Stimulated activated CD8-positive, alpha-beta memory T cell treated with anti-CD3 and anti-CD28 coated beads, Interleukin-2, amount 100 ng/mL, for 1 hour (primary cell): Measurements from ENCODE around the gene ARSA.
"Not testable (repeated sequence)": the region's sequence is repeated elsewhere in the genome, so short reads cannot be mapped to it uniquely, and the experiment has no call there.

Source experiments
- DNase-seq, 2 donors: peaks; one replicate each; pipeline ENCODE4 v3.0.0-alpha.2; 2020; ENCODE audit warnings: low read depth in 2 of 2

Gene ARSA

GRCh38 chr22:50621948-50622722 lies 5.8 kb downstream of the ARSA start:
- no peak for DNase-seq

GRCh38 chr22:50621356-50621880 lies 6.5 kb downstream of the ARSA start:
- no peak for DNase-seq

DNA sequence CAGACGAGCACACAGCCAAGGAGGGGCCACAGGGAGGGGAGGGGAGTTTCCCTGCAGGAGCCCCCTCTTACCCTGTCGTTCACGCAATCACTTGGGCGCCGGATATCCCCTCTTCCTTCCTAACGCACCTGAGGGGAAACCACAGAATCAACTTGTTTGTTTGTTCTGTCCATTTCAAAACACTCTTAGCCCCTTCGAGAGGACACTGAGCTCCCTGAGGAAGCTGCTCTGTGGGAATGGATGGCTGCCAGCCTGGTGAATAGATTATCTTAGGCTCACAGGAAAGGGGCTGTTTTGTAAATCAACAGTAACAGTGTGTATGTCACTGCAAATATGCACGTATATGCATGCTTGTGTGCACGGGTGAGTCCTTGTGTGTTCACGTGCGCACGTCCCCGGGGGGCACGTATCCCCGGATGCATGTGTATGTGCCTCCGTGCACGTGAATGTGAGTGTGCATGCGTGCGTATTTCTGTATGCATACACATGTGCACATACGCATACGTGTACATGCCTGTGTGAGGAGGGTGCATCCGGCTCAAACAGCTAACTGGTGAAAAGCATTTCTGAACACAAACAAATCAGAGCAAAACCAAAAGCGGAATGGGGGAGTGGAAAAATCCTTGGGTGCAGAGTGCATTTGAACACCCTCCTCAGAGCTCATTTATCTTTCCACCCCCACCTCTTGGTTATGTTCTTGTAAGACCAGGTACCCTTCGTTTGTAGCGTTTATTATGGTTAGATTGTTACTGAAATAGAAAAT lies 7.2 kb downstream of the ARSA start:
- peak in 1 of 2 donors; percentile 64 for DNase-seq

GRCh38 chr22:50614296-50614695 lies 13.7 kb downstream of the ARSA start:
- DNase-seq, result not testable (repeated sequence)

DNA sequence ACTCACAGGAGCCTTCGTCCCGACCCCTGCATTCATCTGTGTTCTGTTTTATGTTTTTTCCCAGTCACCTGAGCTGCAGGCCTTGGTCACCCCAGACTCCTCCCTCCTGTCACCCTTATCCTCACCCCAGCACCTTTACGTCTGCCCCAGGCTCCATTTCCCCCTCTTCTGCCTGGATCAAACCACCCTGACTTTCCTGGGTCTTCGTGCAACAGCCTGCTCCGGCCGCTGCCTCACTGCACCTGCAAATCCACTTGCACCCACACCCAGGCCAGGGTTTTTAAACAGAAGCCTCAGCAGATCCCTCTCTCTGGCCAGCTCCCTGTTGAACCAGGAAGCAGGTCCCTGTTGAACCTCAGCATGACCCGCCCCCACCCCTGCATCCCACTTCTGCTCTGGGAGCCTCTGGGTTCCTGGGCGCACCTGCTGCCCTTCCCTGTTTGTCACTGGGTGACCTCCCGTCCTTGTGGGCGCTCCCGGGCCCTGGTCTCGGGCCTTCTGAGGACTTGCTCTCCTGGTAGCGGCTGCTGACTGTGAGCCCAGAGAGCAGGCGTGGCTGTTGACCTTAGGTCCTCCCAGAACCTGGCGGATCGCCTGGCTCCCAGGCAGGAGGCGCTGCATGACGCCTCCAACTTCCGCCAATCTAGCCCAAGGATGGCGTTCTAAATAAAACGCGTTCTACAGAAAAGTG lies 14.5 kb downstream of the ARSA start:
- no peak for DNase-seq

- DNase-seq, result no peak
Observed at GRCh38 chr22:50612528-50613221, 15.3 kb downstream of the ARSA start.

DNA sequence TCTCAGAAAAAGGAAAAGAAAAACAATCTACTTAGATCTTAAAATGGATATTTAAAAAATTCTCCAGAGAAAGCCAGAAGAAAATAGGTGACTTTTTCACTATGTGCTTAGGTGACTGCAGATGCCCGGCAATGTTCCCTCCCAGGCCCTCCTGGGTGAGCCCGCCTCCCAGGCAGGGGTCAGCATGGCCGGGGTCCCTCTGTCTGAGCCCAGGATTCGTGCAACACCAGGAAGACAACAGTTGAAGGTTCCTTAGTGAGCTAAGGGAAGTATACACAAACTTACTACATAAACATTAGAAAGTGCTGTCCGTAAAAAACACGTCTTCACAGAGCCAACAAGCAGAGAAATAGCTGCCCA lies 15.8 kb downstream of the ARSA start:
- no peak for DNase-seq

DNA sequence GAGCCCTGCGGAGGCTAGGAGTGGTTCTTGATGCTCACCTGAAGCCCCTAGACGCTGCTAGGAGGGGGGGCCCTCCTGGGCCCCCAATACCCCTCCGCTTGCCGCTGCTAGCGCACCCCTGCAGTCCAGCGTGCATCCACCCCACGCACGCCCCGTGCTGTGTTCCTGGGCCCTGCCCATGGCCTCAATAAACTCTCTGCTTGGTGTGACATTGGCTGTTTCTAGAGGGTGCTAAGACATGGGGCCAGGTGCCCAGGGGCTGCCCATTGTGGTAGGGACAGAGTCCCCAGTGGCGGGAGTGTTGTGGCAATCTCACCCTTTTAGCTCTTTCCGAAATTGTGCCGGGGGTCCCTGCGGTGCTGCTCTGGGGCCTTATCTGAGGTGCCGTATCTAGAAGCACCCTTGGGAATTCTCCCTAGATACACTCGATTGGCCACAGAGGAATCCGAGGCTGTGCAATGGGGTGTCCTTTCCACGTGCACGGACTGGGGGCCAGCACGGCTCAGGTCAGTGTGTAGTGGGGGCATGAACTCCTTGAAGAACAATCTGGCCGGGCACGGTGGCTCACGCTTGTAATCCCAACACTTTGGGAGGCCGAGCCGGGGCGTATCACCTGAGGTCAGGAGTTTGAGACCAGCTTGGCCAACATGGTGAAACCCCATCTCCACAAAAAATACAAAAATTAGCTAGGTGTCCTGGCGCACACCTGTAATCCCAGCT lies 16.5 kb downstream of the ARSA start:
- no peak for DNase-seq

DNA sequence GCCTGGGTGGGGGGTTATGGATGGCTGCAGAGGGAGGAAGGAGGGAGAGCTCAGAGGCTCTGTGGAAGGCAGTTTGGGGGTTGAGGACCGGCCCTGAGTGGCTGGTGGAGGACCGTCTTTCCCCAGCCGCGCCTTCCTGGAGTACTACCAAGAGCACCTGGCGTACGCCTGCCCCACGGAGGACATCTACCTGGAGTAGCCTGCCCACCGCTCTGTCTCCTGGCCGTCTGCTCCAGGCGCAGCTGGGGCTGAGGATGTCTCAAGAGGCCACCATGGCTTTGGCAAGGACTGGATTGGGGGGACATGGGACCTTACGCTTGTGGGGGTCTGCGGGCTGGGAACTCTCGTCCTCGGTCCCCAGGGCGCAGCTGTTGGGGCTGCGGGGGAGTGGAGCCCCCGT lies 17.4 kb downstream of the ARSA start:
- no peak for DNase-seq

DNA sequence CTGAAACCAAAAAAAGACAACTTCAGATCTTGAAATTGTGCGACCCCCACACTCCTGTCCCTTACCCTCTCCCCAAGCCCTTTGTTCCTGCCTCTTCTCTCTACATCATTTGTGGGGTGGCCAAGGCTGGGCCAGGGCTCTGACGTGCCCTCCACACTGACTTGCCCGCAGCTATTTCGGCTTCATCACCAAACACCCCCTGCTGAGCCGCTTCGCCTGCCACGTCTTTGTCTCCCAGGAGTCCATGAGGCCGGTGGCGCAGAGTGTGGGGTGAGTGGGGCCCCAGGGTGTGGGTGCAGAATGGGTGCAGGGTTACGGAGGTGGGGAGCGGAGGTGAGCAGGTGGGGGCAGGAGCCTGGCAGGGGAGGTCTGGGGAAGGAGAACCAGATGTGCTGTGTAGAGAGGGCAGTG lies 17.9 kb downstream of the ARSA start:
- DNase-seq, result no peak

- DNase-seq, result no peak
Observed at GRCh38 chr22:50609599-50609998, 18.4 kb downstream of the ARSA start.

DNA sequence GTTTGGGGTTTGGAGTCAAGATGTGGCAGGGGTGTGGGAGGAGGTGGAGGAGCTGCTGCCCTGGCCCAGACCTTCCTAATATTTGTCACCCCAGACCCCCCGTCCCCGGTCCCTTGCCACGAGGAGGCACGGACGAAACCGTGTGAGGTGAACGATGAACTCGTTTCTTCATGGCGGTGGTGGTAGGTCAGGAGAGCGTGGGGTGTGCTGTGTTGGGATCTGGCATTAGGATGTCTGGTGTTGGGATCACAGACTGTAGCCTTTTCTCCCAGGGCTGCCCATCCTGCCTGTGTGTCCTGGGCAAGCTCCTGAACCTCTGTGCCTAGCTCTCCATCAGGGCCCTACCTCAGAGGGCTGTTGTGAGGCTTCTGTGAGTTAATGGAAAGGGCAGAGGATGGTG lies 19.0 kb downstream of the ARSA start:
- DNase-seq, result no peak

- DNase-seq, result not testable (repeated sequence)
Observed at GRCh38 chr22:50608058-50608840, 19.7 kb downstream of the ARSA start.

DNA sequence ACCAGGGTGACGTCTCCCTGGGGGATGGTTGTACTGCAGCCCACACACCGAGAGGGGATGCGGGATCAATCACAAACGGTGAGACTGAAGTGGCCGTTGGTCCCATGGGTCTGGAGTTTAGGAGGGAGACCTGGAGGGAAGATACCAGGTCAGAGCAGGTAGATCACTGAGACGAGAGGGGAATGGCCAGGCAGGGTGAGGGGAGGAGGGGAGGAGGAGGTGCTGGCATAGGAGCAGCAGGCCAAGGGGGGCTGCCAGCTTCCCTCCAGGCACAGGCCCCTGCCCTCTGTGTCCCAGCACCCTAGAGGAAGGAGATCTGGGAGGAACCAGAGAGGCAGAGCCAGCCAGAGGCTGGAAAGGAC lies 20.3 kb downstream of the ARSA start:
- no peak for DNase-seq

DNA sequence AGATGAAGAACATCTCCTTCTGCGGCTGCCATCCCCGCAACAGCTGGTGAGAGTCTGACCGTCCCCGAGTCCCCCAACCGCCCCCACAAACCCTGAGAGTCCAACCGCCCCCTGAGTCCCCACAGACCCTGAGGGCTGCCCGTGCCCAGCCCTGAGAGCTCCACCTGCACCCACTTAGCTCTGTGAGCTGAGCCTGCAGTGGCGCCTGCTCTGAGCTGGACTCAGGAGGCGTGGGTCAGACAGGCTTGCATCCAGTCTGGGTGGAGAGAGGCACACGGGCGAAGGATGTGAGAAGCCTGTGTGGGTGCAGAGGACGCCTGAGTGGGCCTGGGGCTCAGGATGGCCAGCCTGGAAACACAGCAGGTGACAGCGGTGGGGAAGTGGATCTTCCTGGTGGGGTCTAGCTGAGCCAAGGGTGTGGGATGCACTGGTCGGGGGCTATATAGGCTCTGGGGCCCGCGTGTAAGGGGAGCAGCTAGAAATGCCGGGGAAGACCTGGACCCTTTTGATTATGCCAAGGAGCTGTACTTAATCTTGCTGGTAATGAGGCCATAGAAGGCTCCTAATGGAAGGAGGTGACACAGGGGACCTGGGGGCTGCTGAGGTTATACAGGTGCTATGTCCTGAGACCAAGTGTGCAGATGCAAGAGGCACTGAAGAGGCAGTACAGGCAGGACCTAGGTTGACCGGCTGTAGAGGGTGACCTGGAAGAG lies 20.9 kb downstream of the ARSA start:
- no peak for DNase-seq

- no peak for DNase-seq
Observed at GRCh38 chr22:50606165-50606945, 21.6 kb downstream of the ARSA start.

DNA sequence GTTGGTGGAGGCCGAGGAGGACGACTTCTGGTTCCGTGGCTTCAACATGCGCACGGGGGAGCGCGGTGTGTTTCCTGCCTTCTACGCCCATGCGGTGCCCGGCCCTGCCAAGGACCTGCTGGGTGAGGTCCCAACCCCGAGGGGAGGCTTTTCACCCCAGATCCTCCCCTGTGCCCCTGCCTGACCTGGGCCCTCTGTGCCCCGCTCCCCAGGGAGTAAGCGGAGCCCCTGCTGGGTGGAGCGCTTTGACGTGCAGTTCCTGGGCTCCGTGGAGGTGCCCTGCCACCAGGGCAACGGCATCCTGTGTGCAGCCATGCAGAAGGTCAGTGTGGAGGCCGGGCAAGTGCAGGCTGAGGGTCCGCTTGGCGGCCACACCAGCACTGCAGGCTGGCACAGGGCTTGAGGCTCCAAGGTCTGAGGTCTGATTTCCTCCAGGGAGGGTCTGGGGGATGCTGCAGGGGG lies 22.3 kb downstream of the ARSA start:
- DNase-seq, result no peak

DNA sequence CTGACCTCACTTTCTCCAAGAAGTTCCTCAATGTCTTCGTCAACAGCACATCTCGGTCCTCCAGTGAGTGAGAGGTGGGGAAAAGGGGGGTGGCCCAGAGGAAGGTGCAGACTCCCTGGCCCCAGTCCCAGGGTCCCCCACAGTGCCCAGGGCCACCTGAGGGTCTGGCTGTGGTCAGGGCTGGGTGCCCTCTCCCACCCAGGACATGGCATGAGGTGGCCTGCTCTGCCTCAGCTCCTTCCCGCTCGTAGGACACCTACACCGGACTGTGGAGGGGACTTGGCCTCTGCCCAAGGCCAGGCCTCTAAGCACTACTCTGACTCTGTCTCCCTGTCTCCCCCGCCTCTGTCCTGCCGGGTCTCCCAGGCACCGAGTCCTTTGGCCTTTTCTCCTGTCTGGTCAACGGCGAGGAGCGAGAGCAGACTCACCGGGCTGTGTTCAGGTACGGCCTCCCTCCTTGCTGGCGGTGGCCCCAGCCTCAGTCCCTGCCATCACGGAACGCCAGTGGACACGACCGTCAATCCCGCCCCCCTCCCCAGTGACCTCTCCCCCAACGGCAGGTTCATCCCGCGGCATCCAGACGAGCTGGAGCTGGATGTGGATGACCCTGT lies 22.8 kb downstream of the ARSA start:
- DNase-seq, result no peak
